SJSA1 (cell line): ENCODE data around the gene ZNF320. TPM values are rescaled to one million over a fixed set of nuclear protein-coding genes. Genes with fewer than 3 reads are reported as not detected.
"Not testable (repeated sequence)": the region's sequence is repeated elsewhere in the genome, so short reads cannot be mapped to it uniquely, and the experiment has no call there.

ENCODE experiments used
- DNase-seq, 2 experiments: peaks; one replicate each; pipeline ENCODE4 v3.0.0-alpha.2; 2015 to 2020; ENCODE audit warnings: low spot score in 2 of 2, low read depth in 1 of 2
- H3K27ac ChIP-seq: fragments of 250-450 bp; sonication (Bioruptor Pico); 2 replicates; pipeline ENCODE4 v1.5.1; 2020; ENCODE audit warnings: mild to moderate bottlenecking, moderate library complexity
- H3K27me3 ChIP-seq: fragments of 250-450 bp; sonication (Bioruptor Pico); replicated peaks from 2 replicates; pipeline ENCODE4 v1.5.1; 2020; ENCODE audit warnings: mild to moderate bottlenecking, moderate library complexity
- H3K36me3 ChIP-seq: fragments of 250-450 bp; sonication (Bioruptor Pico); 2 replicates; pipeline ENCODE4 v1.5.1; 2020; ENCODE audit warnings: mild to moderate bottlenecking
- H3K4me1 ChIP-seq: fragments of 250-450 bp; sonication (Bioruptor Pico); replicated peaks from 2 replicates; pipeline ENCODE4 v1.6.1; 2021; ENCODE audit warnings: mild to moderate bottlenecking
- H3K4me3 ChIP-seq: fragments of 250-450 bp; sonication (Bioruptor Pico); 2 replicates; pipeline ENCODE4 v1.5.1; 2020; ENCODE audit warnings: mild to moderate bottlenecking
- H3K9me3 ChIP-seq: fragments of 250-450 bp; sonication (Bioruptor Pico); replicated peaks from 2 replicates; pipeline ENCODE4 v1.5.1; 2020; ENCODE audit warnings: mild to moderate bottlenecking
- total RNA-seq: library from RNA; depleted of rRNA; stranded (reverse); fragments of >200 nt; shearing (Covaris generic); gene quantifications from 2 replicates; pipeline ENCODE4 v1.2.3, GENCODE V29; 2014; rRNA removed

ZNF320 gene
- total RNA-seq, 1 experiment from 2014 or later: 13.3 TPM

DNA sequence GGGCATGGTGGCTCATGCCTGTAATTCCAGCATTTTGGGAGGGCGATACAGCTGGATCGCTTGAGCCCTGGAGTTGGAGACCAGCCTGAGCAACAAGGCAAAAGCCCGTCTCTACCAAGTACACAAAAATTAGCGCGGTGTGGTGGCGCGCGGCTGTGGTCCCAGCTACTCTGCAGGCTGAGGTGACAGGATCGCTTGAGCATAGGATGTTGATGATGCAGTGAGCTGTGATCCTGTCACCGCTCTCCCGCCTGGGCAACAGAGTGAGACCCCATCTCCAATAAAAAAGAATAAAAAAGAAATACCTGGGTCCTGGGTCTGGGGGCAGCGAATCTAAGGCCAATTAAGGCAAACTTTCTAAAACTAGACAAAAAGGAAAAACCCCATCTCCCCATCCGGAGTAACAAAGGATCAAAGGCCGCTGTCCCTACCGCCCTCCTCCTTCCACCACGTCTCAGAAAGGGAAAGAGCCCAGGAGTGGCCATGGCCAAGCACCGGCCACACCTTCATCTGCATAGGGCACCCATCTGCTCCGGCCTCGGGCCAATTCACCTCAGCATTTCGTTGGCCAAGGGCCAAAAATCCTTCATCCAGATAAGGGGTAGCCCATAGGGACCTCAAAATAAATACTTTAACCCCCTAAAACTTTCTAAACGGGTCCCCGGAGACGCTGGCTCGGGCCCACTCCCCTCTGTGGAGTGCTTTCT lies 851 bp downstream of the ZNF320 start:
- Histone ChIP-seq H3K4me1 (peaks cover 9% of the 10 kb centered on the region; the same call in 1 of the 2 replicates), H3K27me3 (no peaks in the 10 kb centered on the region), H3K4me3 (peak overlapping the region; percentile 63), H3K27ac (peak overlapping the region; percentile 54), H3K36me3 (peaks cover 13% of the 10 kb centered on the region; the same call in 1 of the 2 replicates), H3K9me3 (0 out of 2 replicates have a peak, but pooled peaks cover 5% of the 10 kb centered on the region)
- no peak for DNase-seq

DNA sequence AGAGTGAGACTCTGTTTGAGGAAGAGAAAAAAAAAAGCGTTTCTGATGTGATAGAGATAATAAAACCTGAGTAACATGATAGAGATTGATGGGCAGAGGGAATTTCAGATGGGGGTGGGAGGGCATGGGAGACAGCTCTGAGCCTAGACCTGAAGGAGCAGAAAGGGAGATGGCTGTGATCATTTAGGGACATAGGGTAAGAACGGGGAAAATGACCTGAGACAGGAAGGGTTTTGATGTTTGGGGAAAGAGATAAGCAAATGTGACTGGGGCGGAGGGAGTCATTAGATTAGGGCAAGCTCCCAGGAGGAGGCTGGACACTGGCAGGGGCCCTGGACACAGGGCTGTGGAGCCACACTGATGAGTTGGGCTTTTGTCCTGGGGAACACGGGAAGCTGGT lies 6.1 kb downstream of the ZNF320 start:
- H3K36me3 ChIP-seq: peaks cover 37% of the 10 kb centered on the region
- H3K9me3 ChIP-seq: no peaks in the 10 kb centered on the region
- H3K27me3 ChIP-seq: no peaks in the 10 kb centered on the region
- H3K4me1 ChIP-seq: peaks cover under 1% of the 10 kb centered on the region; the same call in 1 of the 2 replicates
- no peak overlapping the region for H3K27ac ChIP-seq
- no peak for DNase-seq
- no peak overlapping the region for H3K4me3 ChIP-seq

DNA sequence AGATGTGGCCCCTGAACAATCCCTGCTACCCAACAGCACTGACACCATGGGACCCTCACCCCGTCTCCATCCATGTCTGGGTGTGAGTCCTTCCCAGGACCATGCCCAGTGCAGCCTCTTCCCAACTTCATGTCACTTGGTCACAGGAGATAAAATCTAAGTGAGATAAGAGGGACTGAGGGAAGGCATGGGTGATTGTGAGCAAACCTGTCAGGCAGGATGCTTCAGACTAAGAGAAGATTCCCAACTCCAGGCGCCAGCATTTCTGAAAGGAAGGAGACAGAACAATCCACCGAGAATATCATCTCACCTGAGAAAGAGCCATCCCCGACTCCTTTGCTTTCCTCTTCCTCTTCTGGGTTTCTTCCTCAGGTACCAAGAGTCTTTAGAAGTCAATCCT lies 7.5 kb downstream of the ZNF320 start:
- DNase-seq: no peak
- Histone ChIP-seq H3K27me3 (no peaks in the 10 kb centered on the region), H3K9me3 (no peaks in the 10 kb centered on the region), H3K4me1 (no peaks in the 10 kb centered on the region), H3K27ac (no peak overlapping the region), H3K36me3 (peaks cover 50% of the 10 kb centered on the region), H3K4me3 (no peak overlapping the region)

DNA sequence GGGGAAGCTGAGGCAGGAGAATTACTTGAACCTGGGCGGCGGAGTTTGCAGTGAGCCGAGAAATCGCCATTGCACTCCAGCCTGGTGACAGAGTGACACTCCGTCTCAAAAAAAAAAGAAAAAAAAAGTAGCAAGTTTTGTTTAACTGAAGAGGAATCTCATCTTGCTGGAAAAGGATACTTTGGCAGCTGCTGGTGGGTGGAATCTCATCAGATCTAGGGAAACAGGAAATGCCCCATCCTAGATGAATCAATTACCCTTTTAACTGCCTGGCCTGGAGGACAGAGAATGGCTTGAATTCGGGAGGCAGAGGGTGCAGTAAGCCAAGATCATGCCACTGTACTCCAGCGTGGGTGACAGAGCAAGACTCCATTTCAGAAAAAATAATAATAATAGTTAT lies 8.4 kb downstream of the ZNF320 start:
- 0 out of 2 replicates have a peak, but pooled peaks cover 6% of the 10 kb centered on the region for H3K9me3 ChIP-seq

DNA sequence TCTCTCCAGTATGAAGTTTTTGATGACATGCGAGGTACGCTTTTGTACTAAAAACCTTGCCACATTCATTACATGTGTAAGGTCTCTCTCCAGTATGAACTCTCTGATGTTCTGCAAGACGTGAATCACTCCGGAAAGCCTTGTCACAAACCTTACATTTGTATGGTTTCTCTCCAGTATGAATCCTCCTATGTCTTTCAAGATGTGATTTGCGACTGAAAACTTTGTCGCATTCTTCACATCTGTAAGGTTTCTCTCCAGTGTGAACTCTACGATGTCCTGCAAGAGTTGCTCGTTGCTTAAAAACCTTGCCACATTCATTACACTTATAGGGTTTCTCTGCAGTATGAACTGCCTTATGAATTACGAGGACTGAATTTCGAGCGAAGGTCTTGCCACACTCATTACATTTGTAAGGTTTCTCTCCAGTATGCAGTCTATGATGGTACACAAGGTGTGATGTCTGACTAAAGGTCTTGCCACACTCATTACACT lies 16.5 kb downstream of the ZNF320 start:
- no peak for DNase-seq
- Histone ChIP-seq H3K36me3 (peaks cover 82% of the 10 kb centered on the region), H3K27me3 (no peaks in the 10 kb centered on the region), H3K27ac (no peak overlapping the region), H3K9me3 (peaks cover 19% of the 10 kb centered on the region), H3K4me3 (no peak overlapping the region), H3K4me1 (no peaks in the 10 kb centered on the region)

More for the DNA sequence above, 8.4 kb downstream of the ZNF320 start:
- Histone ChIP-seq H3K27ac (no peak overlapping the region), H3K4me3 (no peak overlapping the region), H3K27me3 (no peaks in the 10 kb centered on the region), H3K4me1 (no peaks in the 10 kb centered on the region), H3K36me3 (peaks cover 55% of the 10 kb centered on the region)
- no peak for DNase-seq

DNA sequence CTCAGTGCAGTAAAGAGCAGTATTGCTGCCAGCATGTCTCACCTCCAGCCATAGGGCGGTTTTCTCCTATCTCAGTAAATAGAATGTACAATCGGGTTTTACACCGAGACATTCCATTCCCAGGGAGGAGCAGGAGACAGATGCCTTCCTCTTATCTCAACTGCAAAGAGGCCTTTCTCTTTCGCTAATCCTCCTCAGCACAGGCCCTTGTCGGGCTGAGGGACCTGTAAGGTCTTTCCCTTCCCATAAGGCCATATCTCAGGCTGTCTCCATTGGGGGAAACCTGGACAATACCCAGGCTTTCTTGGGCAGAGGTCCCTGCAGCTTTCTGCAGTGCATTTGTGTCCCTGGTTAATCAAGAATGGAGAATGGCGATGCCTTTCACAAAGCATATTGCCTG lies 24.4 kb downstream of the ZNF320 start:
- H3K9me3 ChIP-seq, H3K36me3 ChIP-seq, DNase-seq, H3K4me3 ChIP-seq, H3K27me3 ChIP-seq, H3K4me1 ChIP-seq, H3K27ac ChIP-seq: not testable (repeated sequence)

DNA sequence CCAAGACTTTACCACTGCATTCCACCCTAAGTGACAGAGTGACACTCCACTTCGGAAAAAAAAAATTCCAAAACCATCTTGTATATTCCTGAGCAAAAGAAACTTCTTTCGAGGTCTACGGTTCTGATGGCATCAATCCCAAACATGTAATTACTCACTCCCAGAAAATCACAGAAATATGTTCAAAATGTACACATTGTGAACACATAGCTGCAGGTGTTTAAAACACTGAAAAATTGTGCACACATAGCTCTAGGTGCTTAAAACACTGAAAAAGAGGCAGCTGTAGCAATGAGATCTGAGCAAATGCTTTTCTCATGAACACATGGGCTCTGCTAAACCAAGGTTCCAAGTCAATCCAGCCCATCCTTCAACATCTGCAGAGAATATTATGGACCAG lies 26.0 kb downstream of the ZNF320 start:
- no peak for DNase-seq
- Histone ChIP-seq H3K36me3 (no peaks in the 10 kb centered on the region), H3K9me3 (no peaks in the 10 kb centered on the region), H3K4me1 (no peaks in the 10 kb centered on the region), H3K4me3 (no peak overlapping the region), H3K27ac (no peak overlapping the region), H3K27me3 (no peaks in the 10 kb centered on the region)

DNA sequence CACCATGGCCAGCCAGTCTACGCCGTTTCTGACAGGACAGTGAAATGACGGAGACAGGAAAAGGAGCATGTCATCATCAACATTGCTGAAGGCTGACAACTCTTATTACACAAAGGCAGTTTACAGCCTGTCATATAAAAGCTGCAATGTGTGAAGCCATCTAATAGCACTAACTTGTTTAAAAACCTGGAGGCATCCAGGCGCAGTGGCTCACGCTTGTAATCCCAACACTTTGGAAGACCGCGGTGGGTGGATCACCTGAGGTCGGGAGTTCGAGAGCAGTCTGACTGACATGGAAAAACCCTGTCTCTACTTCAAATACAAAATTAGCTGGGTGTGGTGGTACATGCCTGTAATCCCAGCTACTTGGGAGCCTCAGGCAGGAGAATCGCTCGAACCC lies 29.4 kb downstream of the ZNF320 start:
- not testable (repeated sequence) for H3K36me3 ChIP-seq, DNase-seq, H3K27me3 ChIP-seq, H3K27ac ChIP-seq, H3K4me3 ChIP-seq, H3K9me3 ChIP-seq, H3K4me1 ChIP-seq

DNA sequence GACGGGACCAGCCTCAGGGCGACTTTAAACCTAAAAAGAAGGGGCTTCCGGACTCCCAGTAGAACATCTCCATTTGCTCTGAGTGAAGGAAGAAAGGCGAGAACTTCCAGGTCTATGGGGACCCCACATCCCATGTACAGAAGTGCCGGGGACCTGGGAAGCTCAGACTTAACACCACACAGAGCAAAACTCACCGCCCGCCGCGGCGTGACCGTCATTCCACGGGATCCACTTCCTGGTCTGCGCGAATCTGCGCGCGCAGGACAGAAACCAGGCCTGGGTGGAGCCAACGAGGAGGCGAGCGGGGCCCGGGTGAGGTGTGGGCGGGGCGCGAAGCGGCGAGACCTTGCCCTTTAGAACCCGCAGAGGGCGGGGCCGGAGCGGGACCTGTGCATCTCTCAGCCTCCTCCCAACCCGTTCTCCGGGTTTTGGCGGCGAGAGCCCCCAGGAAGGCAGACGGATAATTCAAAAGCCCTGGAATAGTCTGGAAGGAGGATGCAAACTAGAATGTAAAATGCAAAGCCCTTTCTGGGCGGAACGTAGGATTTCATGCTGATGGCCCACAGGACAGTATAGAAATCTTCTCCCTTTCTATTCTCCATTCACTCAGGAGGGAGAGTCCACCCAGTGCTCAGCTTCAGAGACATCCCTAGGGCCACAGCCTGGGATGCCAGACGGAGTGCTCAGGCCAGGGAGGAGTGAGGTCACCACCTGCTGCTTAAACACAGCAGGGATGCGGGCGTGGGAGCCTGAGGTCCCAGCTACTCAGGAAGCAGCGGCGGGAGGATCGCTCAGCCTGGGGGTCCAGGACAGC lies 39.9 kb downstream of the ZNF320 start, which contains the start of gene ZNF468:
Gene ZNF468, minus strand, starts transcription at position 242 of the 814 bp plus-strand sequence. CDS start 3,347 bp downstream, outside the sequence.
- not testable (repeated sequence) for H3K36me3 ChIP-seq, H3K27me3 ChIP-seq, H3K9me3 ChIP-seq, H3K4me1 ChIP-seq
- DNase-seq: peak; percentile 65 to 66
- H3K27ac ChIP-seq: 0 out of 2 replicates have a peak within 1 kb of the TSS, but pooled peaks have one; percentile 34
- H3K4me3 ChIP-seq: peak within 1 kb of the TSS; percentile 45

DNA sequence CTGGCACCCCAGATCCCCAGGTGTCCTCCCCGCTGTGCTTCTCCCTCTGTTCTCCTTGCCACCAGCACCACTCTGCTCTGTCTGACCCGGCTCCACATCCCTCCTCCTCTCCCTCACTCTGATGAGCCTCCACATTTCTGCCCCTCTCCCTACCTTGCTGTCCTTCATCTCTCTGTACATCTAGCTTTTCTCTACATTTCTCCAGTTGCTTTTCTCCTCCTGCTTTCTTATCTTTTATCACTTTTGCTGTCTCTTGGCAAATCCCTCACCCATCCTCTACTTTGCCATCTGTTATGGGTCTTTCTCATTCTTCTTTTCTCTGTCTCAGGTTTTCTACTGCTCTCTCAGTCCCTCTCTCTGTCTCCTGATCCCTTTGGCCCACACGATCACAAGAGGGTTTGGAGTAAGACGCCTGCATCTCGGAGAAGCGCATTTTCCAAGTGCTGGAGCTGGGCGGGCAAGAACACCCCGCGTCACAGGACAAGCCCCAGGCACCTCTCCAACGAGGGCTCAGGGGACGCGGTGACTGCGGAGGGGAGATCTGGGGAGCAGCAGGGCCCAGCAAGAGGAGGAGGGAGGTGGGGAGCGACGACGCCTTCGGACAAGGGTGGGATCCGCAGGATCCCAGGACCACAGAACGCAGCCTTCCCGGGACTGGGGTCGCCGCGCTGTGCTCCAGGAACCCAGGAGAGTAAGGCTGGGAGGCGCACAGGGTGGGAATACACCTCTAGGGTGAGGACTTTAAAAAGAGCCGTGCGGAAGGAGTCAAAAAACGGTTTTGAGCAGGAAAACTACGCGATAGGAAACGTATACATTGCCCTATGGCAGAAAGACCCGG lies 40.7 kb downstream of the ZNF320 start:
- DNase-seq: peak in 1 of 2 experiments; percentile 6
- not testable (repeated sequence) for H3K4me1 ChIP-seq, H3K9me3 ChIP-seq, H3K27me3 ChIP-seq
- peaks cover 14% of the 10 kb centered on the region for H3K36me3 ChIP-seq
- H3K4me3 ChIP-seq: peak overlapping the region; percentile 45
- 0 out of 2 replicates have a peak overlapping the region, but pooled peaks have one; percentile 34 for H3K27ac ChIP-seq

Other genes with a start within 250 kb of the ZNF320 start
- 14.1 and 15.4 TPM in 2 replicates for gene ZNF611, start 162.6 kb downstream of the ZNF320 start, total RNA-seq
- 2.1 and 2.9 TPM in 2 replicates for gene ZNF600, start 110.8 kb downstream of the ZNF320 start, total RNA-seq
- gene ZNF28, start 76.0 kb downstream of the ZNF320 start, total RNA-seq: 12.9 and 29.1 TPM in 2 replicates
- gene ZNF468, start 40.0 kb downstream of the ZNF320 start, total RNA-seq: 25.5 and 37.5 TPM in 2 replicates
- 2.4 and 6.9 TPM in 2 replicates for gene ZNF888, start 25.8 kb upstream of the ZNF320 start, total RNA-seq
- gene ZNF816, start 65.2 kb upstream of the ZNF320 start, total RNA-seq: 9.5 and 16.3 TPM in 2 replicates
- not detected in 2 replicates for gene ERVV-1, start 116.3 kb upstream of the ZNF320 start, total RNA-seq
- gene ERVV-2, start 147.1 kb upstream of the ZNF320 start, total RNA-seq: not detected in 2 replicates
- gene ZNF160, start 205.8 kb upstream of the ZNF320 start, total RNA-seq: 6.7 and 13.1 TPM in 2 replicates
- 3.2 and 9.7 TPM in 2 replicates for gene ZNF415, start 235.3 kb upstream of the ZNF320 start, total RNA-seq